NT2/D1 (cell line): ENCODE measurements around the gene ERMN.

ENCODE experiments used
- SUZ12 ChIP-seq: IDR thresholded peaks from 2 replicates; pipeline ENCODE4 v1.6.1; 2011; ENCODE audit not compliant: insufficient read length, insufficient read depth; ENCODE audit errors: extremely low read depth
- YY1 ChIP-seq: IDR thresholded peaks from 2 replicates; pipeline ENCODE4 v1.6.1; 2011; ENCODE audit not compliant: insufficient read length, insufficient read depth
- ZNF274 ChIP-seq: IDR thresholded peaks from 2 replicates; pipeline ENCODE4 v1.6.1; 2011; ENCODE audit warnings: mild to moderate bottlenecking, low read depth, low read length

DNA sequence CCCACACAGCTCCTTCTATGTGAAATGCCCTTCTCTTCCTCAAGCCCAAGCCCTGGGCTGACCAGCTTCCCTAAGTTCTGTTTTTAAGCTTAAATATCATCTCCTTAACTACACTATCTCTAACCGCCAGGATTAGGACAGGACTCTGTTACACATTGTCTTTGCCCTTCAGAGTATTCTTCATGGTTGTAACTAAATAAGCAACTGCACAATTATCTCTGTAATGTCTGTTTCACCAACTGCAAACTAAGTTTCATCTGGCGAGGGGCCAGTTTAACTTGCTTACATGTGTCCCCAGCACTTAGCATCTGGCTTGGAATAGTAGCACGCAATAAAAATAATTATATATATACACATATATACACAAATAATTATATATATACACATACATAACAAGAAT, 1.1 kb upstream of the ERMN start:
- TF ChIP-seq ZNF274, result no peak
- TF ChIP-seq SUZ12, result no peak
- TF ChIP-seq YY1, result no peak
